T-cell (primary cell): Measurements from ENCODE around the gene PLEKHG5. TPM values are rescaled to one million over a fixed set of nuclear protein-coding genes. Genes with fewer than 3 reads are reported as not detected.

Experiments used
- ATAC-seq, 4 experiments: fragments of 200-7000 bp in 3 of 4; fragments of 150-1000 bp in 1 of 4; cut with Tn5 transposase; replicated peaks in 1 of 4; 1 replicate in 3 of 4; 2 replicates in 1 of 4; pipeline ENCODE4 v1.10.0; 2021; ENCODE audit warnings: moderate library complexity in 3 of 4, mild to moderate bottlenecking in 2 of 4, moderate number of reproducible peaks in 1 of 4
- CTCF ChIA-PET, 2 donors: fragments of 300-600 bp; sonication (Branson Sonifier 250); formaldehyde crosslinking; loops; one replicate each; lab custom pipeline; 2022; ENCODE audit warnings: antibody characterized with exemption in 2 of 2; lab: Charles Lee
- POLR2A ChIA-PET, 2 donors: fragments of 300-600 bp; sonication (Branson Sonifier 250); formaldehyde crosslinking; loops; one replicate each; lab custom pipeline; 2022; ENCODE audit warnings: antibody characterized with exemption in 2 of 2; lab: Charles Lee
- DNase-seq, 35 experiments: peaks; one replicate each; pipeline versions ENCODE4 v3.0.0 to v3.0.0-alpha.2; 2013 to 2023
- H3K27ac ChIP-seq: one replicate; pipeline ENCODE4 v1.5.1; 2013; ENCODE audit warnings: low read length
- H3K27me3 ChIP-seq, 2 experiments: replicated peaks in 1 of 2; 1 replicate in 1 of 2; 2 replicates in 1 of 2; pipeline versions ENCODE4 v1.6.1 to v1.7.0; 2013; ENCODE audit warnings: low read length in 1 of 2, mixed read lengths in 1 of 2; ENCODE audit not compliant: control insufficient read depth in 2 of 2, insufficient read depth in 2 of 2; ENCODE audit errors: extremely low read depth in 1 of 2
- H3K36me3 ChIP-seq, 2 donors: 1 replicate in 1 of 2; 2 replicates in 1 of 2; pipeline versions ENCODE4 v1.6.1 to v1.7.0; 2013; ENCODE audit warnings: low read length in 1 of 2; ENCODE audit not compliant: control insufficient read depth in 2 of 2, insufficient read depth in 1 of 2; ENCODE audit errors: extremely low read depth in 1 of 2
- H3K4me1 ChIP-seq, 2 experiments: 1 replicate in 1 of 2; 2 replicates in 1 of 2; pipeline versions ENCODE4 v1.6.1 to v1.7.0; 2013; ENCODE audit warnings: low read length in 2 of 2, mixed read lengths in 1 of 2; ENCODE audit not compliant: insufficient read depth in 2 of 2, control insufficient read depth in 1 of 2; ENCODE audit errors: extremely low read depth in 1 of 2
- H3K4me3 ChIP-seq, 2 donors: 1 replicate in 1 of 2; 2 replicates in 1 of 2; pipeline versions ENCODE4 v1.5.1 to v1.7.0; 2013; ENCODE audit warnings: mild to moderate bottlenecking in 2 of 2, low read length in 1 of 2, moderate library complexity in 1 of 2; ENCODE audit not compliant: control insufficient read depth in 1 of 2; ENCODE audit errors: extremely low read depth in 1 of 2
- H3K9me3 ChIP-seq: 2 replicates; pipeline ENCODE4 v1.7.0; 2013
- H3K27ac Mint-ChIP-seq, 2 donors: one replicate each; pipeline ENCODE4 v1.8.0; 2020 to 2021; ENCODE audit warnings: mild to moderate bottlenecking in 2 of 2, mixed read lengths in 2 of 2
- H3K27me3 Mint-ChIP-seq, 2 donors: one replicate each; pipeline ENCODE4 v1.8.0; 2021 to 2022; ENCODE audit warnings: mixed read lengths in 2 of 2
- H3K36me3 Mint-ChIP-seq: one replicate; pipeline ENCODE4 v1.8.0; 2021; ENCODE audit warnings: mixed read lengths
- H3K4me1 Mint-ChIP-seq, 3 donors: one replicate each; pipeline ENCODE4 v1.8.0; 2020 to 2022; ENCODE audit warnings: mixed read lengths in 3 of 3, mild to moderate bottlenecking in 1 of 3
- H3K4me3 Mint-ChIP-seq, 3 donors: one replicate each; pipeline ENCODE4 v1.8.0; 2020 to 2022; ENCODE audit warnings: mild to moderate bottlenecking in 3 of 3, mixed read lengths in 3 of 3, moderate library complexity in 3 of 3
- H3K9me3 Mint-ChIP-seq, 3 donors: one replicate each; pipeline ENCODE4 v1.8.0; 2020 to 2022; ENCODE audit warnings: mixed read lengths in 3 of 3
- WGBS: methylation state at CpG from one replicate; pipeline ENCODE4 v1.1.5; 2013; ENCODE audit warnings: missing lambda C conversion rate; ENCODE audit not compliant: insufficient coverage; 5-methylcytosine and 5-hydroxymethylcytosine counted together
- total RNA-seq, 35 experiments: library from RNA in 6 of 35; stranded (reverse) in 6 of 35; fragments of 120-200 nt in 1 of 35; gene quantifications; one replicate each; pipeline versions ENCODE4 v1.2.1 to v1.2.4 and lab custom pipeline; 2013 to 2026

The PLEKHG5 gene
- total RNA-seq, 5 donors from 2014 or later (not counting 1 experiment from before 2014, with no cell fraction given) = 7.1 to 18.2 (median 8.4) TPM

DNA sequence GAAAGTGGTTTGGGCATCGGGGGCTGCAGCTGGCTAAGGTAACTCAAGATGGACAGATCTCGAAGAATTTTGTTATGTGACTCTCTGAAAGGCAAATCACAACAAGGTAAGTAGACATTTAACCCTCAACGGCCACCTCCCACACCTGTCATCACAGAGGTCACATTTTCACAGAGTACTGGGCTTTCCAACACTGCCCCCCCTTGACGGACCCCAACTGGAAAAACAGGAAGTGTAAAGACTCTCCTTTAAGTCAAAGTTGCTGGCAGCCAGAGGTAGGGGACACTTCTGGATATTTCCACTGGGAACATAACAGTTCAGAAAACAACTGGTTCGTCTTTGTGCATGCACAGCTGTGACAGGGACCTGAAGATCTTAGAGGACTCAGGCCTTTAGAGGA, 40.5 kb upstream of the PLEKHG5 start:
- no peak overlapping the region for H3K27ac Mint-ChIP-seq
- ATAC-seq = no peak

DNA sequence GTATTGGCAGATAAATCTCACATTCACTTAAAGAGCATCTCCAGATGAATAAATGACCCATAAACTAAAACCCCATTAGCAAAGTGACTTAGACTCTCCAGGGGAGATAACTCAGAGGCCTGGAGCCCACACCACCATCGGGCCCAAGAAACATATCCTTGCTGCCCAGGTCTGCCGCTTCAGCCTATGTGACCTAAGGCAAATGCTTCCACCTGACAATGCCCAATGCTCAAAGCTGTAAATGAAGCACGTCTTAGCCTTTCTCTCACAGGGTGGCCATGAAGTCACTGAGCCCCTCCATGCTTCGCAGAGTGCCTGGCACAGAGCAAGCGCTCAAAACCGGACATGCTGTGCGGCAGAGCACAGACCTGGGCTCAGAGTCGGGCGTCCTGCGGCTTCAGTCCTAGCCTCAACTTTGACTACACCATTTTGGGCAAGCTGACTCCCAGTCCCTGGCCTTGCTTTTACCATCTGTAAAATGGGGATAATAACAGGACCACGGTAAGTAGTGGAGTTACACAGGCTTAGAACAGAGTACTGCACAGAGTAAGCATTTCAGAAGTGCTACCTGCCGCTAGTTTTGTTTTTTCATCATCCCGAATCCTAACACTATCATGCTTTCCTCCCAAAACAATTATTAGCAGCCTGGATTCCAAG, 39.2 kb upstream of the PLEKHG5 start:
- Histone ChIP-seq H3K9me3 (no peaks in the 10 kb centered on the region), H3K36me3 (peaks cover 19 to 69% of the 10 kb centered on the region in 2 donors), H3K27me3 (no peaks in the 10 kb centered on the region), H3K27ac (no peak overlapping the region), H3K4me1 (no peaks in the 10 kb centered on the region), H3K4me3 (no peak overlapping the region)
- Mint-ChIP-seq H3K4me1 (peaks cover 0 to 4% (median 2%) of the 10 kb centered on the region in 3 donors), H3K27ac (no peak overlapping the region), H3K9me3 (no peaks in the 10 kb centered on the region), H3K27me3 (no peaks in the 10 kb centered on the region), H3K36me3 (peaks cover 46% of the 10 kb centered on the region), H3K4me3 (no peak overlapping the region)
- ChIA-PET POLR2A (no interaction called here), CTCF (no interaction called here)
- DNase-seq = no peak
- WGBS = 96% methylated on average over 7 of the region's 13 CpGs
- ATAC-seq = no peak

More for the DNA sequence above, 40.5 kb upstream of the PLEKHG5 start:
- CTCF ChIA-PET = no interaction called here
- WGBS = 80% methylated on average over 3 of the region's 5 CpGs
- no peaks in the 10 kb centered on the region for H3K9me3 ChIP-seq
- peaks cover 37% of the 10 kb centered on the region for H3K36me3 Mint-ChIP-seq
- no peak overlapping the region for H3K4me3 Mint-ChIP-seq
- H3K4me3 ChIP-seq = no peak overlapping the region
- no peaks in the 10 kb centered on the region for H3K27me3 ChIP-seq
- H3K27me3 Mint-ChIP-seq = no peaks in the 10 kb centered on the region
- H3K9me3 Mint-ChIP-seq = no peaks in the 10 kb centered on the region
- no peaks in the 10 kb centered on the region for H3K4me1 ChIP-seq
- DNase-seq = no peak
- peaks cover 0 to 4% (median 4%) of the 10 kb centered on the region in 3 donors for H3K4me1 Mint-ChIP-seq
- POLR2A ChIA-PET = no interaction called here
- H3K36me3 ChIP-seq = peaks cover 9 to 58% of the 10 kb centered on the region in 2 donors
- H3K27ac ChIP-seq = no peak overlapping the region

DNA sequence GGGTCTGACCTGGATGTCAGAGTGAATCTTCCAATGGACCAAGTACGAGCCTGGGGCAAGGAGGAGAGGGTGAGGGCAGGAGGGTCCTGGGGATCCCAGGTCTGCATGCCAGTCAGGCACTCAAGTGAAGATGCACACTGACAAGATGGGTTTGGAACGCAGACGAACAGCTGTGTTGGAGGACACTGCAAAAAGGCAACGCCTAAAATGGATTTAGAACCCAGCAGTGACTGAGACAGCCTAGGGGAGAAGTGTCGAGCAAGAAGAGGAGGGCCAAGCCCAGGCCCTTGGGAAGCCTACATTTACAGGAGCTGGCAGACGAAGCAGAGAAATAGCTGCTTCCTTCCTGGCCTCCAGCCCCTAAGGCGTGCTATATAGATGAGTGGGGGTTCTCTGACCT, 37.0 kb upstream of the PLEKHG5 start:
- 96% methylated on average over 5 of the region's 7 CpGs for WGBS
- Mint-ChIP-seq H3K4me1 (peaks cover 0 to 5% (median 4%) of the 10 kb centered on the region in 3 donors), H3K27me3 (no peaks in the 10 kb centered on the region), H3K36me3 (peaks cover 48% of the 10 kb centered on the region), H3K27ac (no peak overlapping the region), H3K4me3 (no peak overlapping the region), H3K9me3 (no peaks in the 10 kb centered on the region)
- ChIA-PET POLR2A (no interaction called here), CTCF (no interaction called here)
- H3K27me3 ChIP-seq = no peaks in the 10 kb centered on the region
- DNase-seq (no peak), ATAC-seq (no peak)
- no peaks in the 10 kb centered on the region for H3K9me3 ChIP-seq
- no peaks in the 10 kb centered on the region for H3K4me1 ChIP-seq
- H3K27ac ChIP-seq = no peak overlapping the region
- H3K4me3 ChIP-seq = no peak overlapping the region
- H3K36me3 ChIP-seq = peaks cover 21 to 66% of the 10 kb centered on the region in 2 donors

DNA sequence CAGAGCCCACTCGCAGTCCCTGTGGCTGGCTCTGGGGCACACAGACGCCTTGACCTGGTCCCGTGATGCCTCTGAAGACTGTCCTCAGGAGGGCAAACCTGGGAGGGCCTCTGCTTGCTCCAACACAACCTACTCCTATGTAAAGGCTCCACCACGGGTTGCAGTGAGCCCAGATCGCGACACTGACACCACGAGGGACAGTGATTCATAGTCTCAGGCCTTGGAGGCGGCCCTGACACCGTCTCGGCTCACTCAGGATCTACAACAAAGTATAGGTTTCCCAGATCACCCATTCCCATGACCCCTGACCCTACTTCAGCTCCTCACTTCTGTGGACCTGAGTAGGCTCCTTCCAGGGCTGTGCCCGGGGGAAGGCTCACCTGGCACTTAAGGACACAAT, 34.8 kb upstream of the PLEKHG5 start:
- peaks cover 16 to 46% of the 10 kb centered on the region in 2 donors for H3K36me3 ChIP-seq
- H3K9me3 Mint-ChIP-seq = no peaks in the 10 kb centered on the region
- H3K27me3 Mint-ChIP-seq = no peaks in the 10 kb centered on the region
- H3K9me3 ChIP-seq = no peaks in the 10 kb centered on the region
- no peak overlapping the region for H3K4me3 ChIP-seq
- ChIA-PET POLR2A (interaction anchor here in 1 of 2 donors (0.6 kb wide), 1 partner anchor 38 kb away, joined by 3 read pairs; no protein-coding TSS in a partner anchor), CTCF (no interaction called here)
- DNase-seq (no peak), ATAC-seq (no peak)
- no peaks in the 10 kb centered on the region for H3K27me3 ChIP-seq
- H3K4me3 Mint-ChIP-seq = no peak overlapping the region
- H3K27ac ChIP-seq = no peak overlapping the region
- H3K27ac Mint-ChIP-seq = peak overlapping the region in 1 of 2 donors; percentile 22
- peaks cover 35% of the 10 kb centered on the region for H3K36me3 Mint-ChIP-seq
- H3K4me1 Mint-ChIP-seq = peaks cover 0 to 5% (median 4%) of the 10 kb centered on the region in 3 donors
- 87% methylated on average over 10 of the region's 11 CpGs for WGBS
- no peaks in the 10 kb centered on the region for H3K4me1 ChIP-seq

DNA sequence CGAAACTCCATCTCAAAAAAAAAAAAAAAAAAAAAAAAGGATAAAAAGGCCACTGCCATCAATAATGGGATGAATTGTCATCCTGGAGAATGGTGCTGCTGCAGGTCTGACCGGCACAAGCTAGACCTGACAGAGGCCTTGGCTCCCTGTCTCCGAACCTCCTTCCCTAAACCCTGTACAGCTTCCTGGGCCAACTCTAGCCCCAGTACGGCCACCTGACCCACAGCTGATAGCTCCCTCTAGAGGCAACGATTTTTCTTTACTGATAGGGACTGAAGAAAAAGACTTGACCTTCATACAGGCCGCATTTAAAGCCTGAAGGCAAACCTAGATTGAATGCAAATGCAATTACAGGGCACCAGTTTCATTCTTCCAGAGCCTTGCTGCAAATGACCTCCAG, 32.1 kb upstream of the PLEKHG5 start:
- H3K27me3 ChIP-seq = no peaks in the 10 kb centered on the region
- no peak overlapping the region for H3K4me3 ChIP-seq
- ATAC-seq = no peak
- H3K9me3 ChIP-seq = no peaks in the 10 kb centered on the region
- peak overlapping the region in 1 of 2 donors; percentile 46 for H3K27ac Mint-ChIP-seq
- no peaks in the 10 kb centered on the region for H3K27me3 Mint-ChIP-seq
- WGBS = 59% methylated on average over 4 of the region's 6 CpGs
- CTCF ChIA-PET = interaction anchor here (0.6 to 0.7 kb wide), 3 partner anchors 125 to 1129 kb away, joined by 4 to 5 read pairs (median 4); no protein-coding TSS in a partner anchor
- no peaks in the 10 kb centered on the region for H3K9me3 Mint-ChIP-seq
- peaks cover 29% of the 10 kb centered on the region for H3K36me3 Mint-ChIP-seq
- no peak overlapping the region for H3K27ac ChIP-seq
- DNase-seq = peak in 1 of 35 experiments; percentile 18
- H3K4me1 ChIP-seq = no peaks in the 10 kb centered on the region
- peaks cover 14 to 31% of the 10 kb centered on the region in 2 donors for H3K36me3 ChIP-seq
- no peak overlapping the region for H3K4me3 Mint-ChIP-seq
- peaks cover 0 to 5% (median 4%) of the 10 kb centered on the region in 3 donors for H3K4me1 Mint-ChIP-seq
- POLR2A ChIA-PET = interaction anchor here in 1 of 2 donors (0.6 to 1.5 kb wide), 2 partner anchors 13 to 1703 kb away, joined by 3 to 6 read pairs; no protein-coding TSS in a partner anchor

DNA sequence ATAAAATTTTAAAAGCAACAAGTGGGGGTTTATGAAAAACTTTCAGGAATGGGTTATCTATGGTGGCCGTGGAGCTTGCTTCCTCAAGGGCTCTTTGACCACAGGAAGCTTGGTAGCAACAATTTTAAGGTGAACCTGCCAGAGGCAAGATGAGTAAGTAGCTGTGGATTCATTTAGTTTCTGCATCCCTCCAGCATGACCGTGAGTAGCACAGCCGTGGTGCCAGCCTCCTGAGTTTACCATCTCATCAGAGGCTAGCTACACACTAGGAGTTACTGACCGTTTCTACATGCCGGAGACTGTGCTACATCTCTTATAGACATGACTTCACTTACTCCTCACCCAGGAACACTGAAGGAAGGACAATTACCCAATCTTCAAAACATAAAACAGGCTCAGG, 30.1 kb upstream of the PLEKHG5 start:
- peak overlapping the region in 1 of 2 donors; percentile 12 for H3K27ac Mint-ChIP-seq
- WGBS = 71% methylated on average over 4 of the region's 5 CpGs
- DNase-seq (no peak), ATAC-seq (no peak)
- H3K4me3 Mint-ChIP-seq = no peak overlapping the region
- POLR2A ChIA-PET = no interaction called here
- Histone ChIP-seq H3K36me3 (peaks cover 9 to 16% of the 10 kb centered on the region in 2 donors), H3K4me3 (no peak overlapping the region), H3K27ac (no peak overlapping the region), H3K9me3 (no peaks in the 10 kb centered on the region), H3K27me3 (no peaks in the 10 kb centered on the region), H3K4me1 (no peaks in the 10 kb centered on the region)
- CTCF ChIA-PET = no interaction called here
- H3K4me1 Mint-ChIP-seq = peaks cover 0 to 5% (median 4%) of the 10 kb centered on the region in 3 donors
- peaks cover 16% of the 10 kb centered on the region for H3K36me3 Mint-ChIP-seq
- no peaks in the 10 kb centered on the region for H3K9me3 Mint-ChIP-seq
- H3K27me3 Mint-ChIP-seq = no peaks in the 10 kb centered on the region
